MCF 10A (cell line): ENCODE measurements around the gene SH2B3. TPM values are rescaled to one million over a fixed set of nuclear protein-coding genes. Genes with fewer than 3 reads are reported as not detected.

Experiments used
- BruUV-seq: library from RNA; stranded (reverse); fragments of 400-500 nt; replicated peaks from 2 replicates; lab custom pipeline; 2021; lab: Mats Ljungman, UMichigan
- CTCF ChIA-PET: fragments of 300-600 bp; sonication (Branson Sonifier 250); formaldehyde crosslinking; extraction: SDS; loops from one replicate; lab custom pipeline; 2021; ENCODE audit warnings: antibody characterized with exemption, inconsistent platforms; lab: Yijun Ruan, JAX
- POLR2A ChIA-PET: fragments of 300-600, 350-650 bp; sonication (Branson Sonifier 250); formaldehyde crosslinking; extraction: SDS; loops from one replicate; lab custom pipeline; 2020; ENCODE audit warnings: antibody characterized with exemption, inconsistent platforms; lab: Yijun Ruan, JAX
- DNase-seq: peaks from one replicate; pipeline ENCODE4 v3.0.0-alpha.2; 2018; ENCODE audit not compliant: unreplicated experiment
- H3K27ac Mint-ChIP-seq: one replicate; pipeline ENCODE4 v1.8.0; 2022; ENCODE audit warnings: mild to moderate bottlenecking, low read depth, mixed read lengths; ENCODE audit not compliant: unreplicated experiment
- H3K27me3 Mint-ChIP-seq: one replicate; pipeline ENCODE4 v1.8.0; 2022; ENCODE audit warnings: mixed read lengths; ENCODE audit not compliant: insufficient read depth, unreplicated experiment
- H3K36me3 Mint-ChIP-seq: one replicate; pipeline ENCODE4 v1.8.0; 2022; ENCODE audit warnings: mild to moderate bottlenecking, moderate library complexity, mixed read lengths; ENCODE audit not compliant: insufficient read depth, unreplicated experiment
- H3K4me1 Mint-ChIP-seq: one replicate; pipeline ENCODE4 v1.8.0; 2022; ENCODE audit warnings: mixed read lengths; ENCODE audit not compliant: insufficient read depth, unreplicated experiment
- H3K4me3 Mint-ChIP-seq: one replicate; pipeline ENCODE4 v1.8.0; 2022; ENCODE audit warnings: mild to moderate bottlenecking, moderate library complexity, mixed read lengths; ENCODE audit not compliant: unreplicated experiment
- H3K9me3 Mint-ChIP-seq: one replicate; pipeline ENCODE4 v1.8.0; 2022; ENCODE audit warnings: mixed read lengths; ENCODE audit not compliant: unreplicated experiment
- CTCF ChIP-seq: fragments of 200-600 bp; IDR thresholded peaks from one replicate; pipeline ENCODE4 v1.8.0; 2022; ENCODE audit warnings: antibody characterized with exemption, mild to moderate bottlenecking; ENCODE audit not compliant: unreplicated experiment
- intact Hi-C: fragments of 100-400 bp; cut with micrococcal nuclease; formaldehyde crosslinking; loops from 2 replicates; pipeline ENCODE4 v1.14.1; 2022
- total RNA-seq: library from RNA; stranded (reverse); gene quantifications from 2 replicates; pipeline ENCODE4 v1.2.3, GENCODE V29; 2022

The SH2B3 gene
- total RNA-seq, 1 experiment from 2014 or later: 5.1 TPM

GRCh38 chr12:111443586-111443985 is 37.9 kb downstream of the SH2B3 start:
- H3K4me1 Mint-ChIP-seq: peaks cover 27% of the 10 kb centered on the region

GRCh38 chr12:111444314-111444924 is 38.7 kb downstream of the SH2B3 start:
- H3K27ac Mint-ChIP-seq: no peak overlapping the region
- H3K4me3 Mint-ChIP-seq: no peak overlapping the region
- H3K36me3 Mint-ChIP-seq: peaks cover 65% of the 10 kb centered on the region
- TF ChIP-seq CTCF: no peak
- H3K27me3 Mint-ChIP-seq: no peaks in the 10 kb centered on the region
- POLR2A ChIA-PET: interaction anchor here (0.6 to 0.7 kb wide), 2 partner anchors 38 to 74 kb away, joined by 3 to 4 read pairs; no protein-coding TSS in a partner anchor
- intact Hi-C loops: no loop called here
- no peaks in the 10 kb centered on the region for H3K9me3 Mint-ChIP-seq
- CTCF ChIA-PET: interaction anchor here (0.6 to 4.0 kb wide), 5 partner anchors 14 to 113 kb away, joined by 3 to 35 read pairs (median 3); no protein-coding TSS in a partner anchor
- DNase-seq: no peak
- BruUV-seq: no TSS peak
- H3K4me1 Mint-ChIP-seq: peaks cover 24% of the 10 kb centered on the region

More at GRCh38 chr12:111443586-111443985, 37.9 kb downstream of the SH2B3 start:
- H3K27me3 Mint-ChIP-seq: no peaks in the 10 kb centered on the region
- peak; percentile 52 for DNase-seq
- intact Hi-C loops: no loop called here
- no peak overlapping the region for H3K4me3 Mint-ChIP-seq
- H3K27ac Mint-ChIP-seq: peak overlapping the region; percentile 92
- no peak for TF ChIP-seq CTCF
- no peaks in the 10 kb centered on the region for H3K9me3 Mint-ChIP-seq
- BruUV-seq: no TSS peak
- CTCF ChIA-PET: interaction anchor here (0.6 to 4.0 kb wide), 7 partner anchors 8 to 125 kb away, joined by 3 to 35 read pairs (median 3); no protein-coding TSS in a partner anchor
- H3K36me3 Mint-ChIP-seq: peaks cover 71% of the 10 kb centered on the region
- POLR2A ChIA-PET: interaction anchor here (0.7 to 1.1 kb wide), 3 partner anchors 12 to 73 kb away, joined by 3 to 5 read pairs (median 4); no protein-coding TSS in a partner anchor

- H3K9me3 Mint-ChIP-seq: no peaks in the 10 kb centered on the region
- H3K4me1 Mint-ChIP-seq: peaks cover 20% of the 10 kb centered on the region
- POLR2A ChIA-PET: interaction anchor here (0.6 to 1.0 kb wide), 2 partner anchors 15 to 39 kb away, joined by 3 to 4 read pairs; no protein-coding TSS in a partner anchor
- intact Hi-C loops: no loop called here
- no peak overlapping the region for H3K4me3 Mint-ChIP-seq
- DNase-seq: no peak
- no TSS peak for BruUV-seq
- TF ChIP-seq CTCF: no peak
- no peak overlapping the region for H3K27ac Mint-ChIP-seq
- peaks cover 66% of the 10 kb centered on the region for H3K36me3 Mint-ChIP-seq
- H3K27me3 Mint-ChIP-seq: no peaks in the 10 kb centered on the region
- CTCF ChIA-PET: interaction anchor here (0.9 to 4.0 kb wide), 4 partner anchors 14 to 437 kb away, joined by 3 to 35 read pairs (median 4); no protein-coding TSS in a partner anchor
These were observed 39.4 kb downstream of the SH2B3 start for GRCh38 chr12:111444925-111445725.
